Activated CD8-positive, alpha-beta memory T cell treated with anti-CD3 and anti-CD28 coated beads for 4 hours (primary cell): ENCODE measurements around the gene ADGRL4.
"Not testable (repeated sequence)": the region's sequence is repeated elsewhere in the genome, so short reads cannot be mapped to it uniquely, and the experiment has no call there.

Source experiments
- DNase-seq, 2 donors: peaks; one replicate each; pipeline ENCODE4 v3.0.0-alpha.2; 2020; ENCODE audit warnings: low read depth in 2 of 2

ADGRL4 gene

DNA sequence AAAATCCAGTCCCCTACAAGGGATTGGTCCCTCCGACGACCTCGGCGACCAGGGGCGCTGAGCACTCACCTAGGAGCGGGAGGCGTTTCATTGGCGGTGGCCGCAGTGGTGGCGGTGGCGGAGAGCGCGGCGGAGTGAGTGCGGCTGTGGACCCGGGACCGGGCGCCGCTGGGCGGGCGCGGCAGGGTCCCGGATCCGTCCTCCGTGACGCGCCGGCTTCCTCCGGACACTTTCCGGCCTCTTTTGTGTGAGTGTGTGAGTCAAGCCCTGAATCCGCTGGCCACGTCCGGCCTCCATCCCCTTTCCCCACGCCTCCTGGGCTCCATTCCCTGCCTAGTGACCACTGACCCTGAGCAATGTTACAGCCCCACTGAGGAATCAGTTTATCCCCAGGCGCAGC is at the start of gene ADGRL4:
TSS of gene ADGRL4 (minus strand) at position 167 of the 400 bp plus-strand sequence. CDS start at position 91, 76 bp downstream.
- DNase-seq: no peak

DNA sequence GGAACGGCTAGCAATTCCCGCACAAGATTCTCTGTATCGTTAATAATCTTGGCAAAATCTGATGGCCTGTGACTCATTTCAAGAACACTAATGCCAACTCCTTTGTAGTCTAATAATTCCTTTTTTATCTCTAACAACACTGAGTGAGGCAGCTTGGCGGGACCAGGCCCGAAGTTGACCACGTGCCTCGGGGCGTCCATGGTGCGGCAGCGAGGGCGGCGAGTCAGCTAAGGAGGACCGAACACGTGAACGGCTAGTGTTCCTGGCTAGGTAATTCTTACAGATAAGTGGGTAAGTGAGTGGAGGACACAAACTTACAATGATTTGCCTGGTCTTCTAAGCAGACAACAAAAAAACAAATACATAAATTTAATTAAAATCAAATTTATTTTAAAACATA is 49.3 kb upstream of the ADGRL4 start:
- no peak for DNase-seq

DNA sequence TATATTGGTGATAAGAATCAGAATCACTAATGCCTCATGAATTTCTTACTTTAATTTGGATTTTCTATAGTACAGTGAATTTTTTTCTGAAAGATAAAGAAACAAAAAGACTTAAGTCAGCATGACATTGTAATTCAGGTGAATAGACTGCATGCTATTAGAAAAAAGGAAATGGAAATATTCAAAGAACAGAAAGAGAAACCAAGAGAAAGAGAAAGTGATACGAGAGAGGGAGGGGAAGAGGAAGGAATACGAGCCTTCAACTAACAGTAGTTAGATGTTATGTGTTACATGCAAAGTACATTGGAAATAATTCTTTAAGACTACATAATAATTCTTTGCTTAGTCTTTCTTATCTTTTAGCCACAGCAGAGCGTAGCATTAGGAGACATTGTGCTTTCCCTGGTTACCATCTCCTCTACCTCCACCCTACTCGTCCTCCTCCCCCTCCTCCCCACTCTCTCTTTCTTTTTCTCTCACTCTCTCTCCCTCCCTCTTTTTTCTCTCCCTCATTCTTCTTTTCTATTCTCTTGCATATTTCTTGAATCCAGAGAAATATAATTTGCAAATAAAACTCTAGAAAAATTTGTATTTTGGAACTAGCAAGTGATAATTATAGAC is 46.4 kb upstream of the ADGRL4 start:
- DNase-seq: no peak

DNA sequence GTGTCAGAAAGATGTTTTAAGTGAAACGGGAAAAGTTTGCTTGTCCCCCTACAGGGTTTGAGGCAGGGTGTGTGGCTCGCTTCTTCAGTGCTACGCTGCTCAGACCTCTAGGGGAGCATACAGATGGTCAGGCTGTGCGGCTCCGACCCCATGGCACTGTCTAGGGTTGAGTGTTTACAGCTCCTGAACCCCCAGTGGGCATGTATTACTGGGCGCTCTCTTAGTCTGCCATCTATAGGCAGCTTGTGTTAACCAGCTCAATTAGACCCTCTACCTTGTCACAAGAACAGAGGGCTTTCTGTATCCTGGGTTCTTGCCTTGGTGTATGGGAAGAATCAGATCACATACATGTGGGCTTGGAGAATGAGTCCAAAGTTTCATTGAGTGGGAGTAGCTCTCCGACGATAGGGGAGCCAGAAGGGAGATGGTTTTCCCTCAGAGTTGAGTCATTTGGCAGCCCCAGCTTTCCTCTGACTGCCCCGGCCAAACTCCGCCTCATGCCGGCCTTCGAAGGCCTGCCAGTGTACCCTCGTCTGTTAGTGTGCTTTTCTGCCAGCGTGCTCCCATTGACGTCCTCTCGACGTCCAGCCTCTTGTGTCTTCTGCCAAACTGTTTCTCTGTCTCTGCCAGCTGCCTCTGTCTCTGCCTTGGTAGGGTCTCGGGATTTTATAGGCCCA is 38.6 kb upstream of the ADGRL4 start:
- DNase-seq: no peak

DNA sequence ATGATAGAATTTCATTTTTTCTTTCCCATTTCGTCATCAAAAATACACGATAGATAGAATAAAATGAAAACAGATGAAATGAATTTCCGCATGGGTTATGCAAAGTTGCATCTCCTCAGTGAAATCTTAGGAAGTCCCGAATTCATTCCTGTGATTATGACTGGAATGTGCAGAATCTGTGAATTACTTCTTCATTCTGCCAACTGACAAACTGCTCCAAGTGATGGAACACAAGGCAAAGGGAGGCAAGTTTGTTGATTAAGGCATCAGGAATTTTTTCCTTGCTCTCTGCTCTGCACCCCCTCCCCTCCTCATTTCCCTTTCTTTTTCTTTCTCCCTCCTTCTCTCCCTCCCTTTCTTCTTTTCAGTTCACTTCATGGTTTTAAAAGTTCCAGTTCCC is 37.0 kb upstream of the ADGRL4 start:
- no peak for DNase-seq

DNA sequence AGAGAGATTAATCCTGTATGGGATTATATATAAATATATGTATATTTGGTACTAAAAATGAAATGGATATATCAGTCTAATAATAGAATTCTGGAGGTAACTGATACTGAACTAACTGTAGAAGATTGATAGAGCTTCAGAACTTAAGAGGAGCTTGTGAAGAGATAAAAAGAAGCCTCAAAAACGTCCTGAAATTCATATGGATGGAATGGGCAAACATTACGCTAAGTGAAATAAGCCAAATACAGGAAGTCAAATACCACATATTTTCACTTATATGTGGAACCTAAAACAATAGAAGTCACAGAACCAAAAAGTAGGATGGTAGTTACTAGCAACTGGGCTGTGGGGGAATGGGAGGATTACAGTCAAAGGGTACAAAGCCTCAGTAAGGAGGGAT is 36.0 kb upstream of the ADGRL4 start:
- no peak for DNase-seq

DNA sequence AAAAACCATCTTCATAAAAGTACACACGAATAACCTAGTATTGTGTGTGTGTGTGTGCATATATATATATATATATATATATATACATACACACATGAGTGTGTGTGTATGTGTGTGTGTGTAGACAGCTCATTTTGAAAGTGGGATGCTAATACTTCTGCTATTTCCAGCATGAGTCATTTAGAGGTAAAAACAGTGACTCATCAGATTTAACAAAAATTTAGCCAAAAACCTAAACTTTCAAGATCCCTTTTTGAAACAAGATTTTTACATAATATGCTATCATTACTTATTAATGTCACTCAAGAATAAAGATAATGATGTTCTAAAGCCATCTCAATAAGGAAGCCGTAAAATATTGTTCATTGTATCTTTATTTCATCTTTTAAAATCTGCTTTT is 35.6 kb upstream of the ADGRL4 start:
- no peak for DNase-seq

DNA sequence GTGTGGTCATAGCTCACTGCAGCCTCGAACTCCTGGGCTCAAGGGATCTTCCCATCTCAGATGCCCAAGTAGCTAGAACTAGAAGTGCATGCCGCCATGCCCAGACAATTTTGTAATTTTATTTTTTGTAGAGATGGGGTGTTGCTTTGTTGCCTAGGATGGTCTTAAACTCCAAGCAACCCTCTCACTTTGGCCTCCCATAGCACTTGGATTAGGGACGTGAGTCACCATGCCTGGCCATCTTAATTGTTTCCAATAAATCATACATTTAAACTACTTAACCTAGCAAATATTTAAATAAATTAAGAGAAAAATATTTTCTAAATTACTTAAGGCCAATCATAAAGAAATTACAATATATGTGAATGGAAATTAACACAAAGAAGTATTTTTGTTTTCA is 35.1 kb upstream of the ADGRL4 start:
- DNase-seq: no peak

DNA sequence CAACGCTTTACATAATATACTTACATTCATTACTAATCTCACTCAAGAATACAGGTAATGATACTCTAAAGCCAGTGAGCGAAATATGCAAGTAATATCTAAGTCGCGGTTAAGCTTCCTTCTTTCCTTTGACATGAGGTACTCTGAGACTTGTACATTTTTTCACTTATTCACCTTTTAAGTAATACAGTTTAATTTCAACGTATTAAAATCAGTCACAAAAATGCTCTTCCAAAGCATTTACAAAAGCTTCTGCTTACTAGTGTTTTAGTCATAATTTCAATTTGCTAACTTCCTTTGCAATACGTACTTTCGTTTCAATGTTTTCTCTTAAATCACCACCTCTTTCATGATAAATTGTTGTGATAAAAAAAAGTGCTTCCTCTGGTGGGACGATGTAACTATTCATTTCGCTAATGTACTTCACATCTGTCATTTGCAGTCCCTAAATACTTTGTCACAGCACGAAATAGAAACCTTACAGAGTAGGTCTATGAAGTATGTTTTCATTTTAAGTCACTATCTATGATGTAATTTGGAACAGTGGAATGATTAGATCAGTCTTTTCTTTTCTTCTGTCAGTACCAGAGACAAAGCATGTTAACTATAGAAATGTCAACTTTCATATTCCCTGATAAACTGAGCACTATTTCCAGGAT is 34.0 kb upstream of the ADGRL4 start:
- DNase-seq: no peak

DNA sequence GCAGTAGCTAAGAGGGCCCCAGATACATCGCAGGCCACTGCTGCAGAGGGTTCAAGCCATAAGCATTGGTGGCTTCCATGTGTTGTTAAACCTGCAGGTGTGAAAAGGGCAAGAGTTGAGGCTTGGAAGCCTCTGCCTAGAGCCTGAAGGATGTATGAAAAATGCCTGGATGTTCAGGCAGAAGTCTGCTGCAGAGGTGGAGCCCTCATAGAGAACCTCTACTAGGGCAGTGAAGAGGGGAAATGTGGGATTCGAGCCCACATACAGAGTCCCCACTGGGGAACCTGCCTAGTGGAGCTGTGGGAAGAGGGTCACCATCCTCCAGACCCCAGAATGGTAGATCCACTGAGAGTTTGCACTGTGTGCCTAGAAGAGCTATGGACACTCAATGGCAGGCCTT is 30.6 kb upstream of the ADGRL4 start:
- DNase-seq: no peak

DNA sequence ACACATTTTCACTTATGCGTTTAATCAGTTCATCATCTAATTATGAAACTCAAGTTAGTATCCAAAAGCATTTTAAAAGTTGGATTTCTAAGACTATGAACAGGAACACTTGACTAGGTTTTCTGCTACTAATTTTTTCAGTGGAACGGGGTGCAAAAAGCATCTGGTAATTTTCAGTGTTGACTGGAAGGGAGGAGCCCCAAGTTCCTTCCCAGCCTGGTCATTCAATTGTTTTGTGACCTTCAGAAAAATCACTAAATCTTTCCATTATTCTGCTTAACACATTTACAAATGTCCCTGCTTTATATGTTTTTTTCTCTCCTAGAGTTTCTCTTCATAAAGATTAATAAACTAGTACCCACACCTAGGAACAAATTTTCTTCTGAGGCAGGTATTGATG is 6.0 kb upstream of the ADGRL4 start:
- no peak for DNase-seq

DNA sequence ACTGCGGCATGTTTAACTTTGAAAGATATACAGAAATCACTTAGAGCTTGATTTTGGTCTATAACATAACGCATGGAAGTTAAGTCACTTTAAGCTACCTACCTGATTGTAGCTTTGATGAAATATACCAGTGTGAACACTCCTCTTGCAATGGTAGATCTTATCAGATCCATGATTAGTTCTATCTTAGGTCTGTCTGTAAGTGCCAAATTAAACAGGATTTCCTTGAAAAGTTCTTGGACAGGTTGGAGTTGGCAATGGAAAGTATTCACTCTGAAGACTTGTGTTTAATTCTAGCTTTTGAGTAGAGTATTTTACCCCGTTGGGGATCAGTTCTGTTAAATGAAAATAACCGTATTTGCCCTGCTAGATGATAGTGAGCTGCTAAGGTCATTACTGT is 4.1 kb upstream of the ADGRL4 start:
- no peak for DNase-seq

DNA sequence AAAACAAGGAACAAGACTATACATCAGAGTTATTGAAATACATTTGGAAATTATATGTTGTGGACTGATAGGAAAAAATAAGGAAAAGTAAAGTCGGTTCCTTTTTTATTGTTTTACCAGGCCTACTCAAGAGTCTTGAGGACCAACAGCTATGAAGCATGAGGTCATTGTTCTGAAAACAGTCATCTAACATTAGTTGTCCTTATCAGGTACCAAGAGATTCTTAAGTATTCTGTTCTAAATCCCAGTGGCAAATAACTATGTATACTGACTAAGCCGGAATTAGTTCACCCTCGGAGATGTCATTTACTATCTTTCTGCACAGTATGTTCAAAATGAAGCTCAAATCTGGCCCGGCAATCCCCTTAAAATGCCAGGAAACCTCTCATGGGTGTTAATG is 585 bp downstream of the ADGRL4 start:
- no peak for DNase-seq

DNA sequence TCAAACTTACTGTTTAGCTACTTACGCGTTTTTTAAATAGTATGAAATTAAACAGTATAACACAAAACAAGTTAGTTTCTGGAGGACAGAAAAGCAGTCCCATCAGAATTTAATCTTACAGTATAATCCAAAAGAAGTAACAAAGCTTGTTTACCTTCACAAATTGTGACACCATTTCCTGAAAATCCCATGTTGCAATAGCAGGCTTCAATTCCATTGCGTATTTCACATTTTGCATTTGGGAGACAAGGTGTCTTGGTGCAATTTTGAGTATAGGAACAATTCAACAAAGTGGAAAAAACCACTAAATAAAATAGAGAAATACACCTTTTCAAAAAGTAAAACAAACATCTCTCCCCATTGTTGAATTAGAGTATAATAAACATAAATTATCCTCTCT is 1.6 kb downstream of the ADGRL4 start:
- DNase-seq: no peak

DNA sequence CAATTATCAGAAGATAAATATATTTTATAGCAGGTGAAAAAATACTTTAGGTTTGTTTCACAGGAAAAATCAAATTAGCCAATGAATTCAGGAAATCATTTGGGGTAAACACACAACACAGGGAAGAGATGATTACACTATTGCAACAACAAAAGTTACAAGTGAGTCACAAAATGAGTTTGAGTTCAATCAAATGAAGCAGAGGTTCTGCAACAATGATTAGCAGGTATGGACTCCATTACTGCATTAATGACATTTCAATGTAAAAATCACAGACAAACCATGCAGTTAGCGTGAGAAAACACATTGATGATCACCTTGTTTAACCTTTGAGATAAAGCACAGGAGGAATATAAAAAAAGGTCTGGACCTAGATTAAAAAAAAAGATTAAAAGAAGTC is 9.7 kb downstream of the ADGRL4 start:
- no peak for DNase-seq

DNA sequence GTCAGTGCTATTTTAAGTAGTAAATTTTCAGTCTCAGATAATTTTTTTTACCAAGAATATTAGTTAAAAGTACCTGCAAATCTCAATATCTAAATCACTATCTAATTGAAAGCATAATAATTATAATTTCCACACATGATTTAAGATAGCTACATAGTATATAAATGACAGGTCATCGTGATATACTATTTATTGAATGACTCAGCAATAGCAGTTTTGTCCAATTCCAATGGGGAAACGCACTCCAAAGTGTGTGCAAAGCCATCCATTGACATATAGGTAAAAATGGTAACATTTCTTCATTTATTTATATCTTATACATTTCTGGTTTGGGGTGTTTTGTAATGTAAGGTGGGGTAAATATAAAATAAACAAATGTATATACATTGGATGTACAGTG is 19.5 kb downstream of the ADGRL4 start:
- DNase-seq: no peak

DNA sequence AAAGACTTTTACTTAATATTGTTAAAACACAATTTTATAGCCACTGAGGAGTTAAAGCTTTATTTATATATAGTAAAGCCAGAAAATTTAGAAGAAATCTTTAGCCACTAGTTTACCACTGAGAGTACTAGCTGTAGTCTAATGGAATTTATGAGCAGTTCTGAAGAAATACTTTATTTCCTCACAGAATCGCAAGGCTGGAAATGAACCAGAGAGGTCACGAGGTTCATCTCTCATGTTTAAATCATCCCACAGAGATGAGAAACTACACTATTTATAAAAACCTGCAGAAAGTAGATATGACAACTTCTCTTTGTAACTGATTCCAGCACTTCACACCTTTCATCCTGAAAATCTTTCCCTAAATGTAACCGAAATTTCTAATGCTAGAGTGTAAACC is 26.0 kb downstream of the ADGRL4 start:
- DNase-seq: no peak

DNA sequence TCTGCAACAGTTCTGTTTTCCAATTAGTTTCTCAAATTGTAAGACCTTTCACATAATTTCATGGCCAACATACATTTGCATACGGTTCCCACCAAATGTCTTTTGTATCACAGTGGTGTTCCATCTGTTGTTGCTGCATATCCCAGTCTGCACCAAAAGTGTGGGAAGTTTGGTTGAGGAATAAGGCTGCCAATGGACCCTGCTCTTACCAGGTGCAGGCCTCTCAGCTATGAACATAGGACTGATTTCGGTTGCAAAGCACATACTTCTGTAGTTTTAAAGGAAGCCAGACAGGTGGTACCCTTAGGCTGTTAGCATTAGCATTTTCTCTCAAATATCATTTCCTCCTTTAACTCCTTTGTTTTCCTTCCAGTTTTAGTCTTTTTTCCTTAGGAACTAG is 33.8 kb downstream of the ADGRL4 start:
- no peak for DNase-seq

DNA sequence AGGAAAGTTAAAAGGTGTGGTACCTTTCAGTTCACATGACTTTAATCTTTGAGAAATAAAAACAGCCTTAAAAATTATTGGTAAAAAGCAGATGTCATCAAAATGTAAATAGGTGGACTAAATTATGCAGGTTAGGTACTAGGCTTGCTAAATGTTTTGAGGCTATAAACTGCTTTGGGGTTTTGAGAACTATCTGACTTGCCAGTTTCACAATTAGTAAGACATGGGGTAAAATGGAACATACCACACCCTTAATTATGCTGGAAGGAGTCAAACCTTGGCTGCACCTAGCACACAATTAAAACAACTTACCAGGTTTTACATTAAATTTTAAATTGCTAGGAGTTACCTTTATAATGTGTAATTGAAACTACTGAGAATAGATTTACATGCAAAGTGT is 39.4 kb downstream of the ADGRL4 start:
- not testable (repeated sequence) for DNase-seq

DNA sequence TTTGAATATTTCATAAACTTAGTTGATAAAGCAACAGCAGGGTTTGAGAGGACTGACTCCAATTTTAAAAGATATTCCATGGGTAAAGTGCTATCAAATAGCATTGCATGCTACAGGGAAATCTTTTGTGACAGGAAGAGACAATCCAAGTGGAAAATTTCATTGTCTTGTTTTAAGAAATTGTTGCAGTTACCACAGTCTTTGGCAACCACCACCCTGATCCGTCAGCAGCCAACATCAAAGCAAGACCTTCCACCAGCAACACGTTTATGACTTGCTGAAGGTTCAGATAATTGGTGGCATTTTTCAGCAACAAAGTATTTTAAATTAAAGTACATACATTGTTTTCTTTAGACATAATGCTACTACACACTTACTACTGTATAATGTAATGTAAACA is 47.8 kb downstream of the ADGRL4 start:
- DNase-seq: no peak

DNA sequence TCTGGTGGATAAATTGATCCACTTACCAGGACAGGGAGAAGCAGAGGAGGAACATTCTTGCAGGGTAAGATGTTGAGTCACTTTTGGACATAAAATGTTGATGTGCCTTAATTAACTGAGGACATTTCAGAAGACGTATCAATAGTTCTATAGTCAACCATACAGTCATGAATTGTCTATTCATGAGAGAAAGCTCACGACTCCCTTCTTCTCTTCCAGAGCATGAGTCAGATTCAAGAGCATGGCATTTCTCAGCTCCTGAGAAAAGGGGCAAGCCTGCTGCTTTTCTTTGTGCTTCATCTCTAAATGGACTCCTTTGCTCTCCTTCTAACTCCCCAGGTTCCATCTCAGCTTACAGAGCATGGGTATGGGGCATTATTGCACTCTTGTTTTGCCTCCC is 55.7 kb downstream of the ADGRL4 start:
- DNase-seq: no peak

DNA sequence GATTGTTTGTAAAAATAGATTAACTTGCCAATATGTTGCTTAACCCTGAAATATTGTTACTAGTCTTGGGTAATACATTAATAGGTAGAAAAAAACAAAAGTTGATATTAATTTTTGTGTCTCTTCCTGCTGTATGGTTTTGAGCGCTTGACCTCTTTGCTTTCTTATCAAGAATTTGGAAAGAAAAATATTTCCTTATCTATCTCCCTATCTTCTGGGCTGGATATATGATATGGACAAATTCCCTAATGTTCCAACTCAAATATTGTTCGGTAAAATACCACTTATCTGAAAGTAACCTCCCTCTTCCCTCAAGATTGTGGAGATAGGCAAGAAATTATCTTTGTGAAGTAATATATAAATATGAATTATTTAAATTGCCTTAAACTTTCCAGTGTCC is 57.3 kb downstream of the ADGRL4 start:
- DNase-seq: no peak

DNA sequence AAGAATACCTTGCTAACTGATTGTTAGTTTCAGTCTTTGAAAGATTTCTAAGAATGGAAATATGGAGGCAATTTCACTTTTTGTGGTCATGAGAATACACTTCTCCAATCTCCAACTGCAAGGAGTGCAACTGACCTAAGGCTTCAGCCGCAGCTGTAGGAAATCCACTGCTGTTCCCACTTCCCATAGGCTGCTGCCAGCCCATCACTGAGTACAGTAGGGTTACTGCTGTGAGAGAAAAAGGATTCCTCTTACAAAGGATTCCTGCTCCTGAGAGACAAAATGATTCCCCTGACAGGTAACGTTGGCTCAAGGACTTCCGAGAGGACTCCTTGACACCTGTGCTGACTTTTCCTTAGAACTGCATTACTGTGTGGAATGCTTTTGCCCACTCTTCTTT is 87.4 kb downstream of the ADGRL4 start:
- DNase-seq: no peak
